ENCODE data around the gene GORASP1.

Gene GORASP1

GRCh38 chr3:39107388-39108199, at the start of gene GORASP1, which contains the start of gene TTC21A:
TSS of gene GORASP1 (minus strand) at chr3:39107627. CDS start at chr3:39107541, 86 bp downstream.
TSS of gene TTC21A (plus strand) at chr3:39107680. CDS start at chr3:39107838, 158 bp downstream.
- Histone ChIP-seq H3K9me3 (ENCODE audit: control insufficient read depth in 5 of 5, low read length in 5 of 5) (no peaks in the 10 kb centered on the region), H3K27ac (ENCODE audit: low read depth, low read length) (peak within 1 kb of the TSS; percentile 84), H3K9ac (ENCODE audit: low read length in 5 of 5) (peak within 1 kb of the TSS; percentile 81 to 93 (median 85)), H3K27me3 (ENCODE audit: control insufficient read depth in 5 of 5, insufficient read depth in 4 of 5, low read length in 5 of 5) (no peaks in the 10 kb centered on the region), H3K36me3 (ENCODE audit: control insufficient read depth in 5 of 5, insufficient read depth in 5 of 5, low read length in 5 of 5) (peaks cover 0 to 10% (median under 1%) of the 10 kb centered on the region in 5 donors), H3K4me3 (ENCODE audit: low read depth in 1 of 5, low read length in 5 of 5) (peak within 1 kb of the TSS; percentile 78 to 91 (median 88)), H3K4me1 (ENCODE audit: control insufficient read depth in 5 of 5, insufficient read depth in 5 of 5, low read length in 5 of 5) (peaks cover 3 to 57% (median 53%) of the 10 kb centered on the region in 5 donors)

GRCh38 chr3:39156421-39156820, 49.0 kb upstream of the GORASP1 start:
- H3K4me3 ChIP-seq (ENCODE audit: low read depth in 1 of 5, low read length in 5 of 5) = no peak overlapping the region
- H3K4me1 ChIP-seq (ENCODE audit: control insufficient read depth in 5 of 5, insufficient read depth in 5 of 5, low read length in 5 of 5) = peaks cover 8 to 35% (median 23%) of the 10 kb centered on the region in 5 donors
- H3K27me3 ChIP-seq (ENCODE audit: control insufficient read depth in 5 of 5, insufficient read depth in 4 of 5, low read length in 5 of 5) = no peaks in the 10 kb centered on the region
- H3K36me3 ChIP-seq (ENCODE audit: control insufficient read depth in 5 of 5, insufficient read depth in 5 of 5, low read length in 5 of 5) = no peaks in the 10 kb centered on the region
- no peak overlapping the region for H3K27ac ChIP-seq (ENCODE audit: low read depth, low read length)
- no peaks in the 10 kb centered on the region for H3K9me3 ChIP-seq (ENCODE audit: control insufficient read depth in 5 of 5, low read length in 5 of 5)
- H3K9ac ChIP-seq (ENCODE audit: low read length in 5 of 5) = no peak overlapping the region

- Histone ChIP-seq H3K9me3 (ENCODE audit: control insufficient read depth in 5 of 5, low read length in 5 of 5) (no peaks in the 10 kb centered on the region), H3K27me3 (ENCODE audit: control insufficient read depth in 5 of 5, insufficient read depth in 4 of 5, low read length in 5 of 5) (no peaks in the 10 kb centered on the region), H3K9ac (ENCODE audit: low read length in 5 of 5) (peak overlapping the region in 1 of 5 donors; percentile 7), H3K36me3 (ENCODE audit: control insufficient read depth in 5 of 5, insufficient read depth in 5 of 5, low read length in 5 of 5) (no peaks in the 10 kb centered on the region), H3K4me1 (ENCODE audit: control insufficient read depth in 5 of 5, insufficient read depth in 5 of 5, low read length in 5 of 5) (peaks cover 19 to 46% (median 34%) of the 10 kb centered on the region in 5 donors), H3K4me3 (ENCODE audit: low read depth in 1 of 5, low read length in 5 of 5) (peak overlapping the region in 1 of 5 donors; percentile 58), H3K27ac (ENCODE audit: low read depth, low read length) (peak overlapping the region; percentile 80)
These were observed 47.0 kb upstream of the GORASP1 start for GRCh38 chr3:39154280-39155021.

GRCh38 chr3:39153977-39154279, 46.5 kb upstream of the GORASP1 start:
- H3K27me3 ChIP-seq (ENCODE audit: control insufficient read depth in 5 of 5, insufficient read depth in 4 of 5, low read length in 5 of 5) = no peaks in the 10 kb centered on the region
- no peaks in the 10 kb centered on the region for H3K9me3 ChIP-seq (ENCODE audit: control insufficient read depth in 5 of 5, low read length in 5 of 5)
- H3K36me3 ChIP-seq (ENCODE audit: control insufficient read depth in 5 of 5, insufficient read depth in 5 of 5, low read length in 5 of 5) = no peaks in the 10 kb centered on the region
- peak overlapping the region in 4 of 5 donors; percentile 49 to 58 (median 50) for H3K4me3 ChIP-seq (ENCODE audit: low read depth in 1 of 5, low read length in 5 of 5)
- H3K4me1 ChIP-seq (ENCODE audit: control insufficient read depth in 5 of 5, insufficient read depth in 5 of 5, low read length in 5 of 5) = peaks cover 15 to 46% (median 40%) of the 10 kb centered on the region in 5 donors
- peak overlapping the region in 2 of 5 donors; percentile 7 to 43 for H3K9ac ChIP-seq (ENCODE audit: low read length in 5 of 5)
- peak overlapping the region; percentile 80 for H3K27ac ChIP-seq (ENCODE audit: low read depth, low read length)

GRCh38 chr3:39150803-39151631, 43.6 kb upstream of the GORASP1 start:
- Histone ChIP-seq H3K9ac (ENCODE audit: low read length in 5 of 5) (peak overlapping the region; percentile 80 to 100 (median 91)), H3K4me1 (ENCODE audit: control insufficient read depth in 5 of 5, insufficient read depth in 5 of 5, low read length in 5 of 5) (peaks cover 30 to 72% (median 69%) of the 10 kb centered on the region in 5 donors), H3K4me3 (ENCODE audit: low read depth in 1 of 5, low read length in 5 of 5) (peak overlapping the region; percentile 68 to 99 (median 85))

GRCh38 chr3:39150148-39150802, 42.8 kb upstream of the GORASP1 start:
- H3K27me3 ChIP-seq (ENCODE audit: control insufficient read depth in 5 of 5, insufficient read depth in 4 of 5, low read length in 5 of 5) = no peaks in the 10 kb centered on the region
- peaks cover 6 to 15% (median 14%) of the 10 kb centered on the region in 5 donors for H3K36me3 ChIP-seq (ENCODE audit: control insufficient read depth in 5 of 5, insufficient read depth in 5 of 5, low read length in 5 of 5)
- peak overlapping the region; percentile 68 to 99 (median 85) for H3K4me3 ChIP-seq (ENCODE audit: low read depth in 1 of 5, low read length in 5 of 5)
- H3K27ac ChIP-seq (ENCODE audit: low read depth, low read length) = peak overlapping the region; percentile 96
- H3K9me3 ChIP-seq (ENCODE audit: control insufficient read depth in 5 of 5, low read length in 5 of 5) = no peaks in the 10 kb centered on the region
- peak overlapping the region; percentile 31 to 100 (median 88) for H3K9ac ChIP-seq (ENCODE audit: low read length in 5 of 5)
- peaks cover 30 to 76% (median 72%) of the 10 kb centered on the region in 5 donors for H3K4me1 ChIP-seq (ENCODE audit: control insufficient read depth in 5 of 5, insufficient read depth in 5 of 5, low read length in 5 of 5)

More at GRCh38 chr3:39150803-39151631, 43.6 kb upstream of the GORASP1 start:
- Histone ChIP-seq H3K36me3 (ENCODE audit: control insufficient read depth in 5 of 5, insufficient read depth in 5 of 5, low read length in 5 of 5) (peaks cover 0 to 8% (median 7%) of the 10 kb centered on the region in 5 donors), H3K27me3 (ENCODE audit: control insufficient read depth in 5 of 5, insufficient read depth in 4 of 5, low read length in 5 of 5) (no peaks in the 10 kb centered on the region), H3K27ac (ENCODE audit: low read depth, low read length) (peak overlapping the region; percentile 96), H3K9me3 (ENCODE audit: control insufficient read depth in 5 of 5, low read length in 5 of 5) (no peaks in the 10 kb centered on the region)

GRCh38 chr3:39149498-39150147, 42.2 kb upstream of the GORASP1 start:
- Histone ChIP-seq H3K36me3 (ENCODE audit: control insufficient read depth in 5 of 5, insufficient read depth in 5 of 5, low read length in 5 of 5) (peaks cover 6 to 22% (median 21%) of the 10 kb centered on the region in 5 donors), H3K27ac (ENCODE audit: low read depth, low read length) (peak overlapping the region; percentile 96)

GRCh38 chr3:39149059-39149455, 41.6 kb upstream of the GORASP1 start:
- H3K4me1 ChIP-seq (ENCODE audit: control insufficient read depth in 5 of 5, insufficient read depth in 5 of 5, low read length in 5 of 5) = peaks cover 30 to 72% (median 68%) of the 10 kb centered on the region in 5 donors

More at GRCh38 chr3:39149498-39150147, 42.2 kb upstream of the GORASP1 start:
- H3K4me3 ChIP-seq (ENCODE audit: low read depth in 1 of 5, low read length in 5 of 5) = peak overlapping the region in 4 of 5 donors; percentile 68 to 99 (median 88)
- H3K9ac ChIP-seq (ENCODE audit: low read length in 5 of 5) = peak overlapping the region in 1 of 5 donors; percentile 6
- H3K27me3 ChIP-seq (ENCODE audit: control insufficient read depth in 5 of 5, insufficient read depth in 4 of 5, low read length in 5 of 5) = no peaks in the 10 kb centered on the region
- no peaks in the 10 kb centered on the region for H3K9me3 ChIP-seq (ENCODE audit: control insufficient read depth in 5 of 5, low read length in 5 of 5)
- H3K4me1 ChIP-seq (ENCODE audit: control insufficient read depth in 5 of 5, insufficient read depth in 5 of 5, low read length in 5 of 5) = peaks cover 30 to 76% (median 72%) of the 10 kb centered on the region in 5 donors

More at GRCh38 chr3:39149059-39149455, 41.6 kb upstream of the GORASP1 start:
- H3K27ac ChIP-seq (ENCODE audit: low read depth, low read length) = peak overlapping the region; percentile 96
- no peak overlapping the region for H3K9ac ChIP-seq (ENCODE audit: low read length in 5 of 5)
- peak overlapping the region in 3 of 5 donors; percentile 43 to 58 (median 52) for H3K4me3 ChIP-seq (ENCODE audit: low read depth in 1 of 5, low read length in 5 of 5)
- no peaks in the 10 kb centered on the region for H3K9me3 ChIP-seq (ENCODE audit: control insufficient read depth in 5 of 5, low read length in 5 of 5)
- H3K27me3 ChIP-seq (ENCODE audit: control insufficient read depth in 5 of 5, insufficient read depth in 4 of 5, low read length in 5 of 5) = no peaks in the 10 kb centered on the region
- H3K36me3 ChIP-seq (ENCODE audit: control insufficient read depth in 5 of 5, insufficient read depth in 5 of 5, low read length in 5 of 5) = peaks cover 6 to 27% (median 26%) of the 10 kb centered on the region in 5 donors
